Trophoblast cell (in vitro differentiated cells and primary cell): ENCODE measurements around the gene ZNF423.

ENCODE experiments used
- DNase-seq, 2 donors: peaks; one replicate each; pipeline ENCODE4 v3.0.0-alpha.2; 2016
- H2AFZ ChIP-seq: 2 replicates; pipeline ENCODE4 v1.6.1; 2013; ENCODE audit warnings: low read length, moderate library complexity, mild to moderate bottlenecking; ENCODE audit not compliant: insufficient read depth, poor library complexity
- H2AK5ac ChIP-seq: 2 replicates; pipeline ENCODE4 v1.6.1; 2013; ENCODE audit warnings: mild to moderate bottlenecking, low read length
- H2BK120ac ChIP-seq: 2 replicates; pipeline ENCODE4 v1.6.1; 2013; ENCODE audit warnings: low read length, mild to moderate bottlenecking, moderate library complexity; ENCODE audit not compliant: insufficient read depth, poor library complexity
- H2BK12ac ChIP-seq: 2 replicates; pipeline ENCODE4 v1.6.1; 2013; ENCODE audit warnings: mild to moderate bottlenecking, low read length, moderate library complexity
- H2BK5ac ChIP-seq: 2 replicates; pipeline ENCODE4 v1.6.1; 2013; ENCODE audit warnings: low read length, low read depth, moderate library complexity, mild to moderate bottlenecking; ENCODE audit not compliant: poor library complexity
- H3K14ac ChIP-seq: 2 replicates; pipeline ENCODE4 v1.6.1; 2013; ENCODE audit warnings: mild to moderate bottlenecking, low read length
- H3K18ac ChIP-seq: 2 replicates; pipeline ENCODE4 v1.6.1; 2013; ENCODE audit warnings: mild to moderate bottlenecking, low read length
- H3K23ac ChIP-seq: 2 replicates; pipeline ENCODE4 v1.6.1; 2013; ENCODE audit warnings: low read length
- H3K27ac ChIP-seq: 2 replicates; pipeline ENCODE4 v1.5.1; 2013; ENCODE audit warnings: low read depth, mild to moderate bottlenecking, inconsistent platforms, low read length, moderate library complexity
- H3K27me3 ChIP-seq: 2 replicates; pipeline ENCODE4 v1.6.1; 2013; ENCODE audit warnings: inconsistent platforms, mild to moderate bottlenecking, low read length, moderate library complexity; ENCODE audit not compliant: insufficient read depth
- H3K36me3 ChIP-seq, 2 experiments: 1 replicate in 1 of 2; 2 replicates in 1 of 2; pipeline ENCODE4 v1.6.1; 2013; ENCODE audit warnings: low read length in 2 of 2, mild to moderate bottlenecking in 2 of 2, moderate library complexity in 1 of 2; ENCODE audit not compliant: insufficient read depth in 2 of 2, control insufficient read depth in 1 of 2
- H3K4ac ChIP-seq: 2 replicates; pipeline ENCODE4 v1.6.1; 2013; ENCODE audit warnings: low read depth, mild to moderate bottlenecking, low read length, moderate library complexity
- H3K4me1 ChIP-seq, 2 experiments: 1 replicate in 1 of 2; 2 replicates in 1 of 2; pipeline ENCODE4 v1.6.1; 2013; ENCODE audit warnings: low read length in 2 of 2, mild to moderate bottlenecking in 2 of 2, moderate library complexity in 1 of 2; ENCODE audit not compliant: insufficient read depth in 2 of 2, control insufficient read depth in 1 of 2
- H3K4me2 ChIP-seq: 2 replicates; pipeline ENCODE4 v1.6.1; 2013; ENCODE audit warnings: inconsistent platforms, mild to moderate bottlenecking, low read length, moderate library complexity
- H3K4me3 ChIP-seq: 2 replicates; pipeline ENCODE4 v1.5.1; 2013; ENCODE audit warnings: mild to moderate bottlenecking, low read depth, low read length, inconsistent platforms
- H3K79me1 ChIP-seq: one replicate; pipeline ENCODE4 v1.6.1; 2013; ENCODE audit warnings: low read length
- H3K79me2 ChIP-seq: 2 replicates; pipeline ENCODE4 v1.6.1; 2013; ENCODE audit warnings: low read length, mild to moderate bottlenecking; ENCODE audit not compliant: control insufficient read depth, insufficient read depth, poor library complexity
- H3K9ac ChIP-seq: 2 replicates; pipeline ENCODE4 v1.6.1; 2013; ENCODE audit warnings: mild to moderate bottlenecking, low read length
- H3K9me3 ChIP-seq: 2 replicates; pipeline ENCODE4 v1.6.1; 2013; ENCODE audit warnings: low read depth, mild to moderate bottlenecking, control low read depth, inconsistent platforms, low read length; ENCODE audit not compliant: insufficient read depth
- H4K12ac ChIP-seq: 2 replicates; pipeline ENCODE4 v1.6.1; 2013; ENCODE audit warnings: low read depth, mild to moderate bottlenecking, low read length, moderate library complexity
- H4K8ac ChIP-seq: 2 replicates; pipeline ENCODE4 v1.6.1; 2013; ENCODE audit warnings: low read depth, mild to moderate bottlenecking, low read length, moderate library complexity
- H4K91ac ChIP-seq: one replicate; pipeline ENCODE4 v1.6.1; 2013; ENCODE audit warnings: low read depth, mild to moderate bottlenecking, low read length, moderate library complexity
- WGBS: extraction: QIAGEN DNeasy Blood & Tissue Kit; methylation state at CpG from one replicate; pipeline ENCODE4 v1.1.7; 2013; ENCODE audit warnings: missing lambda C conversion rate; ENCODE audit not compliant: insufficient read length, insufficient coverage; ENCODE audit errors: extremely low coverage; 5-methylcytosine and 5-hydroxymethylcytosine counted together

The ZNF423 gene

DNA sequence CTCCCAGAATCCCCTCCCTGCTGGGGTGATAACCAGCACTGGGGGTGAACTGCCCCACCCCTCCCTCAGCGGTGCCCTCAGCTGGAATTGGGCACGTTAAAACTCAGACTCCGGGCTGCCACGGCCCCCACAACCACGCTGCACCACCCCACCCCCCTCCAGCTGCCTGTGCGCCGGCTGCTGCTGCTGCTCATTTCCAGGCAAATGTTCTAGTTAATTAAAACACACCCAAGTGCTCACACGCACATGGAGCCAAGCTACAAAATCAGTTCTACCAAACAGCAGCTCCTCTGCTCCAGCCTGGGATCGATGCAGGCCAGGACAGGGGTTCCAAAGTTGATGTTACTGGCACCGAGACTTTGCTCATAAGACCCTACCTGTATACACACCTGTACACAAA lies 180.5 kb downstream of the ZNF423 start:
- no peak overlapping the region for H2BK120ac ChIP-seq
- H3K9ac ChIP-seq, result no peak overlapping the region
- H3K4me1 ChIP-seq, result peaks cover 0 to 2% of the 10 kb centered on the region in 2 experiments
- no peak overlapping the region for H3K23ac ChIP-seq
- no peak overlapping the region for H2BK5ac ChIP-seq
- no peak overlapping the region for H3K18ac ChIP-seq
- no peak overlapping the region for H2AFZ ChIP-seq
- no peaks in the 10 kb centered on the region for H3K79me1 ChIP-seq
- no peak overlapping the region for H3K4ac ChIP-seq
- no peak overlapping the region for H3K14ac ChIP-seq
- no peak overlapping the region for H4K8ac ChIP-seq
- H4K91ac ChIP-seq, result no peak overlapping the region
- no peak overlapping the region for H3K27ac ChIP-seq
- no CpG with 5 or more reads among the region's 10 CpGs for WGBS
- H2BK12ac ChIP-seq, result no peak overlapping the region
- no peak for DNase-seq
- no peak overlapping the region for H2AK5ac ChIP-seq
- peaks cover 2 to 3% of the 10 kb centered on the region in 2 experiments for H3K36me3 ChIP-seq
- no peaks in the 10 kb centered on the region for H3K79me2 ChIP-seq
- no peak overlapping the region for H4K12ac ChIP-seq
- H3K4me3 ChIP-seq, result no peak overlapping the region
- H3K9me3 ChIP-seq, result peaks cover 8% of the 10 kb centered on the region
- no peaks in the 10 kb centered on the region for H3K27me3 ChIP-seq
- no peak overlapping the region for H3K4me2 ChIP-seq

DNA sequence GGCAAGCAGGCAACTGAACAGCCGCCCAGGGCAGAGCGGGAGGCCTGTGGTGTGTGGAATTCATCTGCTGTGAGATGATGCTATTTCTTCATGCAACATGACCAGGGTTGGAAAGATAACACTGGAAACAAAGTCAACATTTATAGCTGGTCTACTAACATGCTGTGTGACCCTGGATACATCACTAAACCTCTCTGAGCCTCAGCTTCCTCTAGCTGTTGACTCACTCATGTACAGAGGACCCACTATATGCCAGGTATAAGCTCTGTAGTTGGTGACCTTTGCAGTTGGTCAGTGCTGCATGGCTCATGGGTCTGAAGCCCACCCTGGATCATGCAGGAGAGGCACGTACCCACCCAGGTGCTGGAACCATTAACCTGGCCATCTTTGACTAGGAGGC lies 180.9 kb downstream of the ZNF423 start:
- no peak overlapping the region for H4K12ac ChIP-seq
- no peak overlapping the region for H2BK5ac ChIP-seq
- H4K91ac ChIP-seq, result no peak overlapping the region
- H3K4ac ChIP-seq, result no peak overlapping the region
- no peak for DNase-seq
- H3K27me3 ChIP-seq, result no peaks in the 10 kb centered on the region
- no peaks in the 10 kb centered on the region for H3K79me1 ChIP-seq
- H4K8ac ChIP-seq, result no peak overlapping the region
- H2AFZ ChIP-seq, result no peak overlapping the region
- no peak overlapping the region for H2BK12ac ChIP-seq
- H2AK5ac ChIP-seq, result no peak overlapping the region
- H3K4me2 ChIP-seq, result no peak overlapping the region
- no peak overlapping the region for H3K27ac ChIP-seq
- H3K18ac ChIP-seq, result no peak overlapping the region
- no peak overlapping the region for H2BK120ac ChIP-seq
- no peak overlapping the region for H3K14ac ChIP-seq
- H3K79me2 ChIP-seq, result no peaks in the 10 kb centered on the region
- H3K23ac ChIP-seq, result no peak overlapping the region
- H3K9me3 ChIP-seq, result peaks cover 4% of the 10 kb centered on the region
- peaks cover 1 to 2% of the 10 kb centered on the region in 2 experiments for H3K36me3 ChIP-seq
- no peak overlapping the region for H3K4me3 ChIP-seq
- H3K9ac ChIP-seq, result no peak overlapping the region
- no CpG with 5 or more reads among the region's 3 CpGs for WGBS
- H3K4me1 ChIP-seq, result peaks cover 0 to 2% of the 10 kb centered on the region in 2 experiments

DNA sequence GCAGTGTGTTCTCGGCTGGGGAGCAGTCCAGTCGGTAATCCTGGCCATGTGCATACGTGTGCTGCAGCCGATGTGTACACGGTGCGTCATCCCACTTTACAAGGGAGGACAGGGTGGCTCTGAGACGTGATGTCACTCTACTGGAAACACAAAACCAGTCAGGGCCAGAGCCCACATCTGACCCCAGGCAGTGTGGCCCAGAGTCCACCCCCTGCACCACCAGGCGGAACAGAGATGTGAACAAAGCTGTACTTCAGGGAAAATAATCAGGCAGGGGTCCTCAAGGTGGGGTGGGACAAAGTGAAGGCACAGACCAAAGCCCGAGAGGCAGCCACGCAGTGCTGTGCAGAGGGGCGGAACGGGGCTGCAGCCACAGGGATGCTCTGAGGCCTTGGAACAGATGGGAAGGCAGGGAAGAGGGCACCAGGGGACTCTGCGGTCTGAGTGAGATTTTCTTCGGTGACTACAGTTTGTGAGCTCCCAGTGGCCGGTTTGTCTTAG lies 181.5 kb downstream of the ZNF423 start:
- Histone ChIP-seq H2BK5ac (no peak overlapping the region), H3K79me1 (no peaks in the 10 kb centered on the region), H2AK5ac (no peak overlapping the region), H3K14ac (no peak overlapping the region), H3K4me2 (no peak overlapping the region), H3K9me3 (no peaks in the 10 kb centered on the region), H3K27ac (no peak overlapping the region), H3K27me3 (no peaks in the 10 kb centered on the region), H3K4ac (no peak overlapping the region), H4K12ac (no peak overlapping the region), H3K4me1 (peaks cover 0 to 2% of the 10 kb centered on the region in 2 experiments), H3K36me3 (peaks cover 0 to 2% of the 10 kb centered on the region in 2 experiments), H3K23ac (no peak overlapping the region), H2BK120ac (no peak overlapping the region), H4K8ac (no peak overlapping the region), H3K18ac (no peak overlapping the region), H3K9ac (no peak overlapping the region), H3K4me3 (no peak overlapping the region), H2AFZ (no peak overlapping the region), H3K79me2 (no peaks in the 10 kb centered on the region), H4K91ac (no peak overlapping the region), H2BK12ac (no peak overlapping the region)
- peak; percentile 78 to 85 for DNase-seq
- WGBS, result no CpG with 5 or more reads among the region's 15 CpGs

DNA sequence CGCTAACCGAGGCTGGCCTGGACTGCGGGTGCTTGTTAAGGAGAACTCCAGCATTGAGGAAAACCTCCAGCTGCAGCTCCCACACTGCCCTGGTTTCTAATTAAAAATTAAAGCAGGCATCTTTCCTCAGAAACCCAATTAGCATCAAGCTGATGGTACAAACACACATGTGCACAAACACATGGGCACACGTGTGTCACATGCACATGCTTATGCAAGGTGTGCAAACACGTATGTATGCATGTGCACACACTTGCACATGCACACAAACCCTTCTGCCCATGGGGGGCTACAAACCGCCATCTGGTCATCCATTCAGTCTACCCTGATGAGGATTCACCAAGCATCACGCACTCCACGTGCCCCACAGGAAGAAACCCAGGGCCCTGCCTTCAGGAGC lies 182.5 kb downstream of the ZNF423 start:
- Histone ChIP-seq H3K36me3 (peaks cover 0 to 2% of the 10 kb centered on the region in 2 experiments), H3K4me2 (no peak overlapping the region), H2BK120ac (no peak overlapping the region), H3K79me2 (no peaks in the 10 kb centered on the region), H4K91ac (no peak overlapping the region), H4K12ac (no peak overlapping the region), H3K27me3 (no peaks in the 10 kb centered on the region), H4K8ac (no peak overlapping the region), H3K14ac (no peak overlapping the region), H2AK5ac (no peak overlapping the region), H3K4me1 (peaks cover 0 to 2% of the 10 kb centered on the region in 2 experiments), H3K79me1 (no peaks in the 10 kb centered on the region), H2AFZ (no peak overlapping the region), H3K27ac (no peak overlapping the region), H3K9me3 (no peaks in the 10 kb centered on the region), H3K4me3 (no peak overlapping the region), H3K4ac (no peak overlapping the region), H3K23ac (peak overlapping the region; percentile 17), H3K18ac (no peak overlapping the region), H3K9ac (peak overlapping the region; percentile 17), H2BK12ac (no peak overlapping the region), H2BK5ac (no peak overlapping the region)
- no CpG with 5 or more reads among the region's 8 CpGs for WGBS
- DNase-seq, result no peak
